GM23248 (cell line): Measurements from ENCODE around the gene TMEM179B. TPM values are rescaled to one million over a fixed set of nuclear protein-coding genes. Genes with fewer than 3 reads are reported as not detected.

ENCODE experiments used
- DNase-seq: peaks from one replicate; pipeline ENCODE4 v3.0.0-alpha.2; 2015
- H2AFZ ChIP-seq: fragments of 200-600 bp; sonication (generic); 2 replicates; pipeline ENCODE4 v1.6.1; 2016; ENCODE audit warnings: antibody characterized with exemption
- H3F3A ChIP-seq: fragments of 200-600 bp; sonication (generic); 2 replicates; pipeline ENCODE4 v1.6.1; 2016; ENCODE audit warnings: mild to moderate bottlenecking, antibody characterized with exemption, mixed run types; ENCODE audit not compliant: insufficient read depth
- H3K27ac ChIP-seq: fragments of 200-600 bp; sonication (generic); 2 replicates; pipeline ENCODE4 v1.5.1; 2016; ENCODE audit warnings: mild to moderate bottlenecking
- H3K27me3 ChIP-seq: fragments of 200-600 bp; sonication (generic); replicated peaks from 2 replicates; pipeline ENCODE4 v1.6.1; 2016; ENCODE audit warnings: mild to moderate bottlenecking; ENCODE audit not compliant: insufficient read depth
- H3K36me3 ChIP-seq: fragments of 200-600 bp; sonication (generic); 2 replicates; pipeline ENCODE4 v1.6.1; 2016; ENCODE audit warnings: low read depth, mild to moderate bottlenecking
- H3K4me1 ChIP-seq: fragments of 200-600 bp; sonication (generic); 2 replicates; pipeline ENCODE4 v1.6.1; 2016; ENCODE audit warnings: mild to moderate bottlenecking; ENCODE audit not compliant: insufficient read depth
- H3K4me2 ChIP-seq: fragments of 200-600 bp; sonication (generic); one replicate; pipeline ENCODE4 v1.6.1; 2016; ENCODE audit warnings: mild to moderate bottlenecking; ENCODE audit not compliant: unreplicated experiment
- H3K4me3 ChIP-seq: fragments of 200-600 bp; sonication (generic); 2 replicates; pipeline ENCODE4 v1.5.1; 2016; ENCODE audit warnings: mild to moderate bottlenecking
- H3K79me2 ChIP-seq: fragments of 200-600 bp; sonication (generic); 2 replicates; pipeline ENCODE4 v1.6.1; 2016; ENCODE audit warnings: mild to moderate bottlenecking; ENCODE audit not compliant: insufficient read depth
- H3K9ac ChIP-seq: fragments of 200-600 bp; sonication (generic); 2 replicates; pipeline ENCODE4 v1.6.1; 2016; ENCODE audit warnings: mild to moderate bottlenecking
- H3K9me2 ChIP-seq: fragments of 200-600 bp; sonication (generic); 2 replicates; pipeline ENCODE4 v1.6.1; 2016; ENCODE audit warnings: mixed run types, mild to moderate bottlenecking, moderate library complexity; ENCODE audit not compliant: insufficient read depth
- H3K9me3 ChIP-seq: fragments of 200-600 bp; sonication (generic); one replicate; pipeline ENCODE4 v1.6.1; 2017; ENCODE audit warnings: low read depth
- H4K20me1 ChIP-seq: fragments of 200-600 bp; sonication (generic); 2 replicates; pipeline ENCODE4 v1.6.0; 2016; ENCODE audit not compliant: insufficient read depth
- EZH2 ChIP-seq: fragments of 200-600 bp; sonication (generic); IDR thresholded peaks from 2 replicates; pipeline ENCODE4 v1.6.1; 2018; ENCODE audit warnings: antibody characterized with exemption, mild to moderate bottlenecking; ENCODE audit not compliant: insufficient read depth, poor library complexity, severe bottlenecking
- EZH2phosphoT487 ChIP-seq: fragments of 200-600 bp; sonication (generic); IDR thresholded peaks from 2 replicates; pipeline ENCODE4 v1.6.1; 2018; ENCODE audit warnings: antibody characterized with exemption, moderate library complexity, mild to moderate bottlenecking, low read depth; ENCODE audit not compliant: insufficient read depth
- WGBS, 2 experiments: methylation state at CpG; one replicate each; pipeline ENCODE4 v1.1.6; 2015 to 2017; ENCODE audit warnings: low lambda C conversion rate in 2 of 2, low coverage in 1 of 2; ENCODE audit errors: missing lambda C conversion rate in 2 of 2; 5-methylcytosine and 5-hydroxymethylcytosine counted together
- in situ Hi-C: fragments of 300-500 bp; cut with MboI; formaldehyde crosslinking; loops from 2 replicates; pipeline ENCODE4 v1.15.0; 2020
- polyA plus RNA-seq: library from polyadenylated mRNA; unstranded; fragments of >200 nt; fragmentation: Nextera tagmentation; extraction: Ambion mirVana; gene quantifications from 2 replicates; pipeline ENCODE4 v1.2.1, GENCODE V29; 2016
- total RNA-seq: library from RNA; depleted of rRNA; stranded (reverse); fragments of >200 nt; shearing (Covaris generic); gene quantifications from 2 replicates; pipeline ENCODE4 v1.2.3, GENCODE V29; 2014

TMEM179B gene
- total and polyA plus RNA-seq, 2 experiments from 2014 or later = 73.3 to 140 TPM

DNA sequence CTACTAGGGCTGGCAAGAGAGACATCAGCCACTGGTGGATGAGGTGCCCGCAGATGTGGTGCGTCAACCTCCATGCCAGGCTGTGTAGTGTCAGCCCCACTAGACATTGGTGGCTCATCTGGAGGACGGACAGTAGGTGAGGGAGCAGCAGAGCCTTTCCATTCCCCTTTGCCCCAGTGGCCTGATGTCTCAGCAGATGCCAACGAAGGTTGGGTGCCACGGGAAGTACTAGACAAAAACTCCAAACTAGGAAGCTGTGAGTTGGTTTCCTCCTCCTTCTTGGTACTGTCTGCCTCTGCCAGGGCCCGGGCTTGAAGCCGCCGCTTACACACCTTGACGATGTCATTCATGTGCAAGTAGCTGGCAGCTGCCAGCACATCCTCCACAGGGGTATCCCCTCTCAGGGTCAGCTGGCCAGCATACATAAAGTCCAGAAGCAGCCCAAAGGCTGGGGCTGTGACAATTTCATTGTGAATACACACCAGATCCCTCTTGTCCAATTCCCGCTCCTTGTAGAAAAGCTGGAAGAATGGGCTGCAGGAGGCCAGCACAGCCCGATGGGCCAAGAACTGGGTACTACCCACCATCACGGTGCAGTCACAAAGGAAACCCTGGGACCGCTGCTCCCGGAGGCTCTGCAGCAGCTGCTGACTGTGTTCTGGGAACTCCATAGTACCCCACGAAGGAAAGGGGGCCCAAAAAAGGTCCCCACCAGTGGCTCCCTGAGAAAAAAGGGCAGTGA, 34.0 kb upstream of the TMEM179B start:
- Histone ChIP-seq H3K27me3 (no peaks in the 10 kb centered on the region), H3K36me3 (no peaks in the 10 kb centered on the region), H2AFZ (peak overlapping the region; percentile 95), H3K79me2 (peaks cover 40% of the 10 kb centered on the region), H3F3A (peaks cover under 1% of the 10 kb centered on the region; the same call in 1 of the 2 replicates), H3K9me2 (no peaks in the 10 kb centered on the region), H3K4me1 (no peaks in the 10 kb centered on the region), H3K27ac (peak overlapping the region; percentile 84; the same call in 1 of the 2 replicates), H3K9me3 (no peaks in the 10 kb centered on the region), H3K4me3 (peak overlapping the region; percentile 88), H3K9ac (peak overlapping the region; percentile 87), H4K20me1 (no peaks in the 10 kb centered on the region), H3K4me2 (peak overlapping the region; percentile 76)
- WGBS, 2 experiments = 68% methylated on average over 15 of the region's 15 CpGs
- no peak for DNase-seq
- in situ Hi-C loops = no loop called here
- TF ChIP-seq EZH2 (no peak), EZH2phosphoT487 (no peak)

DNA sequence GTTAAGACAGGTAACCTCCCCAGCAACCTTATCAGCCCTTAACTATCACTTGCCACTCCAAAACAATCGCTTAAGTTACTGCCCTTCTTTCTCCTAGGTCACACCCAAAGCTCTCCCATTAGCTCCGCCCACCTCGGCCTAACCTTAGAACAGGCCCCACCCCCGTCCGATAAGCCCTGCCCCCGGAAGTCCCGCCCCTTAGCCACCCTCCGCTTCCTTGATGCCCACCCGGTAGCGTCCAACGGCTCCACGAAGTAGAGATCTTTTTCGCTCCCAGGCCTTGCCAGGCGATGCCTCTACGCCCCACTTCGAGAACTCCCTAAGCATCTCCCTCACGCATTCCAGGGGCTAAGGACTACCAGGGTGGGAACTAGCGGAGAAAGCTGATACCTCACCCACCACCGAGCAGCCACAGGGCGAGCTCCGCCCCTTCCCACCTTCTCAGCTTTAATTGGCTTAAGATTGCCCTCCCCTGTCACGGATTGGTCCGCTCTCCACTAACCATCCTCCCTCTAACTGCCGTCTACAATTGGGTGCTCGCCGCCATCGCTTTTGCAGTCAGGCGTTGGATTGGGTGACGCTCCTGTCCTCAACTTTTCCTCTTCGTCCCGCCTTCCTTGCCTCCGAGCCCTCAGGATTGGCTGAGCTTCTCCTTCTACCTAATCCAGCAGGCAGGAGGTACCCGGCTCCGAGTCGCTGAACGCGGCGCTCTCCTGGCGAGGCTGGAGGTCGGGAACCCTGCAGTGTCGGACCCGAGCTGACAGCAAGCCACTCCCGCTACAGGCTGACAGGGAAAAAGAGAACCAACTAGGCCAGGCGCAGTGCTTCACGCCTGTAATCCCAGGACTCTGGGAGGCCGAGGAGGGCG, 33.2 kb upstream of the TMEM179B start, which contains the start of gene ZBTB3:
Gene ZBTB3 (minus strand): TSS at position 425 of the 868 bp plus-strand sequence. CDS start 496 bp downstream, outside the sequence.
- Histone ChIP-seq H3K36me3 (no peaks in the 10 kb centered on the region), H2AFZ (peak within 1 kb of the TSS; percentile 95), H3K27ac (peak within 1 kb of the TSS; percentile 84), H4K20me1 (no peaks in the 10 kb centered on the region), H3K9ac (peak within 1 kb of the TSS; percentile 87), H3K4me1 (no peaks in the 10 kb centered on the region), H3K4me3 (peak within 1 kb of the TSS; percentile 88), H3K9me2 (no peaks in the 10 kb centered on the region), H3K9me3 (no peaks in the 10 kb centered on the region), H3F3A (no peaks in the 10 kb centered on the region), H3K27me3 (no peaks in the 10 kb centered on the region), H3K79me2 (peaks cover 40% of the 10 kb centered on the region), H3K4me2 (peak within 1 kb of the TSS; percentile 77)
- TF ChIP-seq EZH2 (no peak), EZH2phosphoT487 (no peak)
- peak; percentile 99 for DNase-seq
- 1 to 2% methylated on average over 41 to 47 of the region's 47 CpGs for WGBS, 2 experiments
- in situ Hi-C loops = no loop called here

DNA sequence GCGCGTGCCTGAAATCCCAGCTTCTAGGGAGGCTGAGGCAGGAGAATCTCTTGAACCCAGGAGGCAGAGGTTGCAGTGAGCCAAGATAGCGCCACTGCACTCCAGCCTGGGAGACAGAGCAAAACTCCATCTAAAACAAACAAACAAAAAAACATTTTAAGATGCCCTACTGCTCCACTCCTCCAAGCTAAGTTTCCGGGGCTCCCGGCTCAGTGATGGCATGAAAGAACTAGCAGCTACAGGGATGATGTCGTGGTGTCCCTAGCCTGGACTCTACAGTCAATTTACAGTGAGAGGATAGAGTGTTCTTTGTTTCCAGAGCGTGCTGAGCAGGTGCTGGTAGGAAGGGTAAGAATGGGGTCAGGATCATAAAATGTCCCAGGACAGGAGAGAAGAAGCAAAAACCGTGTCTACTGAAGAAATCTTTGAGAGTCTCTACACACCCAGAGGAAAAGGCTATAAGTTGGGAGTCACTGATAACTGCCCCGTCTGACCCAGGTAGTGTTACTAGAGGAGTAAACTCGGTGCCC, 32.1 kb upstream of the TMEM179B start:
- Histone ChIP-seq H3F3A (no peaks in the 10 kb centered on the region), H3K79me2 (peaks cover 33% of the 10 kb centered on the region), H2AFZ (peak overlapping the region; percentile 95; the same call in 1 of the 2 replicates), H3K4me1 (no peaks in the 10 kb centered on the region), H3K27me3 (no peaks in the 10 kb centered on the region), H3K9me2 (no peaks in the 10 kb centered on the region), H3K4me2 (no peak overlapping the region), H3K4me3 (no peak overlapping the region), H3K9me3 (no peaks in the 10 kb centered on the region), H3K36me3 (no peaks in the 10 kb centered on the region), H3K27ac (no peak overlapping the region), H3K9ac (no peak overlapping the region), H4K20me1 (no peaks in the 10 kb centered on the region)
- no peak for DNase-seq
- 69 to 73% methylated on average over 10 of the region's 10 CpGs for WGBS, 2 experiments
- TF ChIP-seq EZH2 = no peak
- TF ChIP-seq EZH2phosphoT487 = no peak
- in situ Hi-C loops = no loop called here
